Esophagus squamous epithelium (tissue), 4 donors: ENCODE results near the gene SCN4A.
"Not testable (repeated sequence)": the region's sequence is repeated elsewhere in the genome, so short reads cannot be mapped to it uniquely, and the experiment has no call there.

ENCODE experiments used
- POLR2A ChIP-seq, 4 donors: fragments of 450-650 bp; IDR thresholded peaks; one replicate each; pipeline ENCODE4 v1.6.1; 2017; ENCODE audit warnings: antibody characterized with exemption in 4 of 4, mild to moderate bottlenecking in 4 of 4, moderate library complexity in 3 of 4
- TF ChIP-seq, protein P1 (sequence below), 6 experiments: fragments of 450-650 bp in 4 of 6; fragments of 200-600 bp in 2 of 6; sonication (generic) in 2 of 6; IDR thresholded peaks; one replicate each; pipeline ENCODE4 v1.5.1; 2016 to 2019; ENCODE audit warnings: antibody characterized with exemption in 6 of 6, mild to moderate bottlenecking in 4 of 6, moderate library complexity in 4 of 6

DNA sequence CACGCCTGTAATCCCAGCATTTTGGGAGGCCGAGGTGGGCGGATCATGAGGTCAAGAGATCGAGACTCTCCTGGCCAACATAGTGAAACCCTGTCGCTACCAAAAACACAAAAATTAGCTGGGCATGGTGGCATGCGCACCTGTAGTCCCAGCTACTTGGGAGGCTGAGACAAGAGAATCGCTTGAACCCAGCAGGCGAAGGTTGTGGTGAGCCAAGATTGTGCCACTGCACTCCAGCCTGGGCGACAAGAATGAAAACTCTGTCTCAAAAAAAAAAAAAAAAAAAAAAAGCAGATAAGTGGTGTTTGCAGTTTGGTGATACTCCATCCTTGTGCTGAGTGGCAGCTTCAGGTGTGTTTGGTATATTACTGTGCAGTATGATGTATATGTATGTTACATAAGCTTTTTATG, 46.8 kb upstream of the SCN4A start:
- not testable (repeated sequence) for TF ChIP-seq POLR2A (IDR thresholded peaks at IDR 0.05)
- TF ChIP-seq, protein P1, sequence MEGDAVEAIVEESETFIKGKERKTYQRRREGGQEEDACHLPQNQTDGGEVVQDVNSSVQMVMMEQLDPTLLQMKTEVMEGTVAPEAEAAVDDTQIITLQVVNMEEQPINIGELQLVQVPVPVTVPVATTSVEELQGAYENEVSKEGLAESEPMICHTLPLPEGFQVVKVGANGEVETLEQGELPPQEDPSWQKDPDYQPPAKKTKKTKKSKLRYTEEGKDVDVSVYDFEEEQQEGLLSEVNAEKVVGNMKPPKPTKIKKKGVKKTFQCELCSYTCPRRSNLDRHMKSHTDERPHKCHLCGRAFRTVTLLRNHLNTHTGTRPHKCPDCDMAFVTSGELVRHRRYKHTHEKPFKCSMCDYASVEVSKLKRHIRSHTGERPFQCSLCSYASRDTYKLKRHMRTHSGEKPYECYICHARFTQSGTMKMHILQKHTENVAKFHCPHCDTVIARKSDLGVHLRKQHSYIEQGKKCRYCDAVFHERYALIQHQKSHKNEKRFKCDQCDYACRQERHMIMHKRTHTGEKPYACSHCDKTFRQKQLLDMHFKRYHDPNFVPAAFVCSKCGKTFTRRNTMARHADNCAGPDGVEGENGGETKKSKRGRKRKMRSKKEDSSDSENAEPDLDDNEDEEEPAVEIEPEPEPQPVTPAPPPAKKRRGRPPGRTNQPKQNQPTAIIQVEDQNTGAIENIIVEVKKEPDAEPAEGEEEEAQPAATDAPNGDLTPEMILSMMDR (IDR thresholded peaks at IDR 0.05): not testable (repeated sequence)
